ENCODE data around the gene TMEM191C.
"Not testable (repeated sequence)": the region's sequence is repeated elsewhere in the genome, so short reads cannot be mapped to it uniquely, and the experiment has no call there.

The TMEM191C gene

GRCh38 chr22:21467337-21468193 lies at the start of gene TMEM191C:
TMEM191C (plus strand) TSS chr22:21467387; CDS start chr22:21467460, 73 bp downstream.
- DNase-seq: not testable (repeated sequence)

GRCh38 chr22:21417853-21418252 lies 49.3 kb upstream of the TMEM191C start:
- DNase-seq: not testable (repeated sequence)

DNA sequence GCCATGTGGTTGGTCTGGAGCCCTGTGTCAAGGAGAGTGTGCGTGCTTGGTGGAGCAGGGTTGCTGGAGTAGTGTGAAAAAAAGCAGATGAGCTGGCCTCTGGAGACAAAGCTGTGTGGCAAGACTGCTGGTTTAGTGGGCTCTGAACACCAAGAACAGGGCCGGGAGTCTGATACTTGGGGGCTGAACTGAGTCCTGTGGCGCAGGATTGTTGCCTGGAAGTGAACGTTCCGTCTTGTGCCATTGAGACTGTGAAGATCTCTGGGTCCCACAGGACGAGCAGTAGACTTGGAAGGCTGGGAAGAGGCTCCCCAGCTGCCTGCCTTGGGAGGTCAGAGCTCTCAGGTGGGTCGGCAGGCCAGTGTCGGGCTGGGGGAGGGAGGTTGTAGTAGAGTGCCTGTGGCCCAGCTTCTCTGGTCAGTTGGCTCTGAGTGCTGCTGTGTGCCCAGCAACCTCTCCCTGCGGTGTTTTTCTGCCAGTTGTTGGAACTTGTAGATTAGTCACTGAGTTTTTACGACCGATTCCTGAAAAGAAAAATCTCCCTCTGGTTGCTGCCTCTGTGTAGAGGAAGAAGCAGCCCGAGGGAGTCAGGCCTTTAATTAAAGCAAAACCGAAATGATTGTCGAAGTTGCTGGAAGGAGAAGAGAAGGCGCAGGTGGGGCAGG lies 48.1 kb upstream of the TMEM191C start:
- not testable (repeated sequence) for DNase-seq

- DNase-seq: not testable (repeated sequence)
Measured at GRCh38 chr22:21420180-21420763, 46.9 kb upstream of the TMEM191C start.

- DNase-seq: not testable (repeated sequence)
Measured at GRCh38 chr22:21424084-21424709, 43.0 kb upstream of the TMEM191C start.

- not testable (repeated sequence) for DNase-seq
Measured at GRCh38 chr22:21434378-21435233, 32.6 kb upstream of the TMEM191C start.

- DNase-seq: not testable (repeated sequence)
Measured at GRCh38 chr22:21435998-21436810, 31.0 kb upstream of the TMEM191C start.

- not testable (repeated sequence) for DNase-seq
Measured at GRCh38 chr22:21438013-21438412, 29.2 kb upstream of the TMEM191C start.

DNA sequence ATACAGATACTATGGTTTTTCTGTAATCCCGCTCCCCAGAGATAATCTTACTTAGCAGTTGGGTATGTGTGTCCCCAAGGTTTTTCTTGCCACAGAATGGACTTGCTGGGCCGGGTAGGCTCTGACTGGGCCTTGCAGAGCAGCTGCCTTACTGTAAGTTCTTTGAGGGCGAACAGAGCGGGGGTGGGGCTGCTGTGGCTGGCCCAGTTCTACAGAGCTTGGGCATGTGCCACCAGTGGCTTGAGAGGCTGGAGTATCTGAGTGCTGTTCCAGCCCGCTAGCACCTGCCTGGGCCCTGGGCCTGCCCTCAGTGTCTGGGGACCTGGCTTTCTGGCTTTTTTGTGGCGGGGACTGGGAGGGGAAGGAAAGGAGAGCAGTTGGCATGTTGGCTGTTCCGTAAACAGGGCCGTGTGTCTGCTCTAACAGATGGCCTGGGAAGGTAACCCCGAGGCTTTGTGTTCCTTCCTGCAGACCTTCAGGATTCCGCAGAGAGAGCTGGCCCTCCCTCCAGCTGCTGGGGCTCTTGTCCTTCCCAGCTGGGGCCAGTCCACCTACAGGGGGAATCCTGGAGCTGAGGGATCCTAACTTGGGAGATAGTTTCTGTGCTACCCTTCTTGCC lies 27.1 kb upstream of the TMEM191C start:
- not testable (repeated sequence) for DNase-seq

DNA sequence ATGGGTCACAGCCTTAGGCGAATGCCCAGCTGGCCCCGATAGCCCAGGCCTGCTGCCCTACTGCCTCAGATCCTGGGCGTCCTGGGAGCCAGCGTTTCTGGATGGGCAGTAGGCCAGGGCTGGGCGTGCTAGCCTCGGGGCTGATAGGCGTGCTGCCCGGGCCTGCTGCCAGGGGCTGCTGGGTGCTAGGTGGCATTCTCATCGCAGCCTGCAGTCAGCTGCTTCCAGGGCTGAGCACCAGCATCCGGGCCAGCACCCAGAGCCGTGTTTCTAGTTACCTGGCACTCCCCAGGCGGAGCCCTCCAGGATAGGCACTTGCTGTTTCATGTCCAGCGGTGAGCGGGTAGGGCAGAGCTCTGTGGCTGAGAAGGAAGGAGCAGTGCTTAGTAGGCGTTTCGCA lies 26.5 kb upstream of the TMEM191C start:
- DNase-seq: not testable (repeated sequence)

GRCh38 chr22:21441170-21441569 lies 26.0 kb upstream of the TMEM191C start:
- DNase-seq: not testable (repeated sequence)

DNA sequence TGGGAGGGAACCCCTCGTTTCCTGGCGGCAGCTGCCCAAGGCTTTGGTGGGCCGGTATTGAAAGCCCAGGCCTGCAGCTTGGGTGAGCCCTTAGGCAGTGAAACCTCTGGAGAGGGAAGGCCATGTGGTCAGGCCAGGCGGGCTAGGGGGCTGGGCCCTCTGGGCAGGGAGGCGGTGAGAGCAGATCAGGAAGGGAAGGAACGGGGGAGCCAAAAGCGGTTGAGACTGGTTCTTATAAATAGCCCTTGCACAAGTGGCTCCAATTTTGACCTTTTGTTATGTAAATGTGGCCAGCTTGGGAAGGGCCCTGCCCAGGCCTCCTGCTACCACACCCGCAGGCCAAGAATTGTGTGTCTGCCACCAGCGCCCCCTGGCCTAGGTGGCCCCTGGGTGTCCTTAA lies 25.1 kb upstream of the TMEM191C start:
- not testable (repeated sequence) for DNase-seq

DNA sequence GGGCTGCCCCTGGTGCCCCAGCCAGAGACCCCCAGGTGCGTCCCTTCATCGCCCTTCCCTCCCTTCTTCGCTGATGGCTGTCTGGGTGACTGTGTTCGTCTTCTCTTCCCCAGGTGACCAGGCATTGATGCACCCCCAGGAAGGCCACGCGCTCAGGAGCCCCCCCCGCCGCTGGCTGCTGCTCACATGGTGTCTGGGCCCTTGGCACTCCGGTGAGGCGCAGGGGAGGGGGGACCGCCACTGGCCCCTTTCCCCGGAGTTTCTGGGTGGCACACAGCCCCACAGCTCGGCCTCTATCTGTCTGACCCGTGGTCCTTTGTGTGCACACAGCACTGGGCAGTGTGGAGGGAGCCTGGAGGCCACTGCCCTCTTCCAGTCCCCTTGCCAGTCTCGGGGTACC lies 24.5 kb upstream of the TMEM191C start:
- not testable (repeated sequence) for DNase-seq

DNA sequence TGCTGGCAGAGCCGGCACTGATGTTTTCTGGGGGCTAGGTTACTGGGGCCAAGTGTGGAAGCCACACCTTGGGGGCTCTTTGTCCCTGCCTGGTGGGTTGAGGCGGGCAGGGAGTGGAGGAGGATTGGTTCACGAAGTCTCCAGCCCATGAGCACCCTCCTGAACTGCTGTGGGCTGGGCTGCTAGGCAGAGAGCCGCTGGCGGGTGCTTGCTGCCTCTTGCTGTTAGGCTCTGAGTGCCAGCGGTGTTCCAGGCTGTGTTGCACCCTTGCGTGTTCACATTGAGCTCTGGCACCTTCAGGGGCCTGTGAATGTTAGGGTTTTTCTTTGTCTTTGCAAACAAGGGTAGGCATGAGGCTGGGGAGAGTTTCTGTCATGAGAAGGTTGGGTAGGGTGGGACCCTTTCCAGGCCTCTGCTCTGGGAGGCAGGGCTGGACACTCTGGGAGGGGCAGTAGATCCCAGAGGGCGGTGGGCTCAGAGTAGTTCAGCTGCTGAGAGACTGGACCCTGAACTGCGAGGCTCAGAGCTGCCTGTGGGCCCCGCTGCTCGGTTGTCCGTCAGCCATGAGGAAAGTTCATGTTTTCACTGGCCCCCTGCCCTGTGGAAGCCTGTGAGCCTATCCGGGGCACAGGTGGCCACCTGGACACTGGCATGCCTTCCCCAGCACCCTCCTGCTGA lies 24.0 kb upstream of the TMEM191C start:
- no peak for DNase-seq

DNA sequence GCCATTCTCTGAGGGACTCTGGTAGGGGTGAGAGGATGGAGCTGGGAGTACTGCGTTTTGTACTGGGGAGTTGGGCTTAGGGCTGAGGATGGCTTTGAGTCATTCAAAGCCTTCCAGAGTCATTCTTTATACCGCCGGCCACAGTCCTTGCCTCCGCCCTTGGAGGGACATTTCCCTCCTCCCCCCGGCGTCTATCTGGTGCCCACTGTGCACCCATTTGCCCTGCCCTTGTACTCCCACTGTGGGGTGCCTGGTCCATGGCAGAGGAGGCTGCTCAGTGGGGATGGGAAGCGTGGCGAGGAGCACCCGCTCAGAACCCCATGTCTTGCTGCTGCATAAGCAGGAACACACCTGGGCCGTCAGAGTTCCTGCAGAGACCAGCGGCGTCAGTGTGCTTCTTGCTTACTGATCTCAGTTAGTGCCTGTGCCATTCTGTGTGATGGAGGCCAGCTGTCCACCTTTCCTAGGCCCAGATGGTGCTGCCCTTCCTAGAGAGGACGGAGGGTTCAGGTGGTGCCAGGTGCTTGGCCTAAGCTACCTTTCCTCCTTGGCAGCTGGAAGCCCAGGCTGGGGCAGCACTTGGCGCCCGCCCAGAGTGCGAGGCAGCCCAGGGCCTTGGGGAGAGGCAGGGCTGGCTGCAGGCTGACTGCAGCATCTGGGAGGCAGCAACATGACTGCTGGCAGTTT lies 23.3 kb upstream of the TMEM191C start:
- DNase-seq: no peak

DNA sequence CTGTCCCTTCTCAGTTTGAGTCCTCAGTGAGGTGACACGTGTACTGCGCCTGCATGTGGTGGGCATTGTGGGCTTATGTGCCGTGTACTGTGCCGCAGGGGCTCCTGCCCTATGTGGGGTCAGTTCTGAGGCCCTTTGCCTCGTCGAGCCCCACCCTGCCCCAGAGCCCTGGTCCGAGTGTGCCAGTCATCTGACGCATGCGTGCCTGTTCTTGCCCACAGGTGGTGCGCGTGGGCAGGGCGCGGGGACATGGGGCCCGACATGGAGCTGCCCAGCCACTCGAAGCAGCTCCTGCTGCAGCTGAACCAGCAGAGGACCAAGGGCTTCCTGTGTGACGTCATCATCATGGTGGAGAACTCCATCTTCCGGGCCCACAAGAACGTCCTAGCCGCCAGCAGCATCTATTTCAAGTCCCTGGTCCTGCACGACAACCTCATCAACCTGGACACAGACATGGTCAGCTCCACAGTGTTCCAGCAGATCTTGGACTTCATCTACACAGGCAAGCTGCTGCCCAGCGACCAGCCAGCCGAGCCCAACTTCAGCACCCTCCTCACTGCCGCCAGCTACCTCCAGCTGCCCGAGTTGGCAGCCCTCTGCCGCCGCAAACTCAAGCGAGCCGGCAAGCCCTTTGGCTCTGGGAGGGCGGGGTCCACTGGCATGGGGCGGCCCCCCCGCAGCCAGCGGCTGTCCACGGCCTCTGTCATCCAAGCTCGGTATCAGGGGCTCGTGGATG lies 22.3 kb upstream of the TMEM191C start:
- no peak for DNase-seq

DNA sequence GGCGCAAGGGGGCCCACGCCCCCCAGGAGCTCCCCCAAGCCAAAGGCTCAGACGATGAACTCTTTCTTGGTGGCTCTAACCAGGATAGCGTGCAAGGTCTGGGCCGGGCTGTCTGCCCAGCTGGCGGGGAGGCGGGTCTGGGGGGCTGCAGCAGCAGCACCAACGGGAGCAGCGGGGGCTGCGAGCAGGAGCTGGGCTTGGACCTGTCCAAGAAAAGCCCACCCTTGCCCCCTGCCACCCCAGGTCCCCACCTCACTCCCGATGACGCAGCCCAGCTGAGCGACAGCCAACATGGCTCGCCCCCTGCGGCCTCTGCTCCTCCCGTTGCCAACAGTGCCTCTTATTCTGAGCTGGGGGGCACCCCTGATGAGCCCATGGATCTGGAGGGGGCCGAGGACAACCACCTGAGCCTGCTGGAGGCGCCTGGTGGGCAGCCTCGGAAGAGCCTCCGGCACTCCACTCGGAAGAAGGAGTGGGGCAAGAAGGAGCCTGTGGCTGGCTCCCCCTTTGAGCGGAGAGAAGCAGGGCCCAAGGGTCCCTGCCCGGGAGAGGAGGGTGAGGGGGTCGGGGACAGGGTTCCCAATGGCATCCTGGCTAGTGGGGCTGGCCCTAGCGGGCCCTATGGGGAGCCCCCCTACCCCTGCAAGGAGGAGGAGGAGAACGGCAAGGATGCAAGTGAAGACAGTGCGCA lies 21.6 kb upstream of the TMEM191C start:
- DNase-seq: no peak

Data from NCI-H524 (cell line).